Activated CD4-positive, alpha-beta memory T cell treated with anti-CD3 and anti-CD28 coated beads, Interleukin-2, amount 10 ng/mL, durations not matched to agents 7 days and 5 days (primary cell): ENCODE data around the gene FBXL19. TPM values are rescaled to one million over a fixed set of nuclear protein-coding genes. Genes with fewer than 3 reads are reported as not detected.
A peak's percentile ranks its signal among the peaks of the same experiment; 100 is the strongest.

Source experiments
- CTCF ChIA-PET: fragments of 350-600 bp; sonication (Branson Sonifier 250); formaldehyde crosslinking; loops from one replicate; lab custom pipeline; 2021; ENCODE audit warnings: antibody characterized with exemption, inconsistent platforms; lab: Charles Lee
- POLR2A ChIA-PET: fragments of 350-600 bp; sonication (Branson Sonifier 250); formaldehyde crosslinking; loops from one replicate; lab custom pipeline; 2021; ENCODE audit warnings: antibody characterized with exemption; lab: Charles Lee
- DNase-seq: peaks from one replicate; pipeline ENCODE4 v3.0.0-alpha.2; 2020
- H3K27ac Mint-ChIP-seq: one replicate; pipeline ENCODE4 v1.8.0; 2021; ENCODE audit warnings: mild to moderate bottlenecking, mixed read lengths
- H3K27me3 Mint-ChIP-seq: one replicate; pipeline ENCODE4 v1.8.0; 2021; ENCODE audit warnings: mixed read lengths
- H3K36me3 Mint-ChIP-seq: one replicate; pipeline ENCODE4 v1.8.0; 2021; ENCODE audit warnings: low read depth, mixed read lengths
- H3K4me1 Mint-ChIP-seq: one replicate; pipeline ENCODE4 v1.8.0; 2021; ENCODE audit warnings: mixed read lengths
- H3K4me3 Mint-ChIP-seq: one replicate; pipeline ENCODE4 v1.8.0; 2021; ENCODE audit warnings: mild to moderate bottlenecking, mixed read lengths
- H3K9me3 Mint-ChIP-seq: one replicate; pipeline ENCODE4 v1.8.0; 2021; ENCODE audit warnings: mixed read lengths
- total RNA-seq, 2 experiments: library from RNA; stranded (reverse); gene quantifications; one replicate each; pipeline ENCODE4 v1.2.3, GENCODE V29; 2021

Gene FBXL19
- total RNA-seq, 2 experiments from 2014 or later, result 25.8 to 27.2 TPM

DNA sequence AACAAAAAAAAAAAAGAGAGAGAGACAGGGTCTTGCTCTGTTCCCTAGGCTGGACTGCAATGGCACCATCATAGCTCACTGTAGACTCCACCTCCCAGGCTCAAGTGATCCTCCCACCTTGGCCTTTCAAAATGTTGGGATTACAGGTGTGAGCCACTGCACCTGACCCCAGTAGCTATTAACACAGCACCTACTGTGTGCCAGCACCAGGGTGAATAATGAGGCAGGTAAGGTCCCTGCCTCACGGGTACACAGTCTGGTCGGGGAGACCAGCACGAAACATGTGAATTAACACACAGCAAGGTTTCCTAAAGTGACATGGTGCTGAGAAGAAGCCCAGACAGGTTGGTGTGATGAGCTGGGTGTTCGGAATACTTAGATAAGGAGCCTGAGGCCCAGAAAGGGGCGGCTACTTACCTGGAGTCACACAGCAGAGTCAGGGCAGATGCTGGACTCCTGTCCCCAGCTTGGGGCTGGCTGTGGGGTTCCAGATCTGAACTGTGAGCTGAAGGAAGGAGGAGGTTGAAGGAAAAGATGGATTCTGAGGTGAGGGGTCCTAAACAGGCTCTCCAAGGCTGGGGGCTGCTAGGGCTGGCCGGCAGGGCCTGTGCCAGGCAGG lies 10.5 kb upstream of the FBXL19 start:
- CTCF ChIA-PET, result interaction anchor here (0.8 to 2.2 kb wide), 3 partner anchors 11 to 98 kb away, joined by 3 to 10 read pairs (median 5); no protein-coding TSS in a partner anchor
- Mint-ChIP-seq H3K27me3 (no peaks in the 10 kb centered on the region), H3K27ac (no peak overlapping the region), H3K4me1 (peaks cover 3% of the 10 kb centered on the region), H3K9me3 (no peaks in the 10 kb centered on the region), H3K4me3 (no peak overlapping the region), H3K36me3 (no peaks in the 10 kb centered on the region)
- POLR2A ChIA-PET, result interaction anchor here (0.8 kb wide), 1 partner anchor 60 kb away, joined by 3 read pairs; no protein-coding TSS in a partner anchor
- no peak for DNase-seq

DNA sequence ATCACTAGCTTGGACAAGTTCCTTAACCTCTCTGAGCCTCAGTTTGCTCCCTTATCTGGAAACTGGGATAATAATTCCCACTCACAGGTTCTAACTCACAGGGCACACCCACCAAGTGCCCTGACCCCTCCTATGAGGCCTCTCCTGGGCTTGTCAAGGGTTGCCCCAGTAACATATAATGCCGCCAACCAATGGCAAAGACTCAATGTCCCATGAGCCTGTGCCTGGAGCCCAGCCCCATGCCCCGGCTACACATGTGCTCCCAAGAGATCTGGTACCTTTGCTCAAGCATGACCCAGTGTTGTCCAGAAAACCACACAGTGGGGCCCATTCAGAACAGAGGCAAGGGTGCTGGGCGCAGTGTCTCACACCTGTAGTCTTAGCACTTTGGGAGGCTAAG lies 8.5 kb upstream of the FBXL19 start:
- CTCF ChIA-PET, result no interaction called here
- POLR2A ChIA-PET, result no interaction called here
- H3K4me3 Mint-ChIP-seq, result no peak overlapping the region
- H3K27me3 Mint-ChIP-seq, result no peaks in the 10 kb centered on the region
- no peaks in the 10 kb centered on the region for H3K9me3 Mint-ChIP-seq
- H3K4me1 Mint-ChIP-seq, result no peaks in the 10 kb centered on the region
- no peaks in the 10 kb centered on the region for H3K36me3 Mint-ChIP-seq
- DNase-seq, result no peak
- no peak overlapping the region for H3K27ac Mint-ChIP-seq

DNA sequence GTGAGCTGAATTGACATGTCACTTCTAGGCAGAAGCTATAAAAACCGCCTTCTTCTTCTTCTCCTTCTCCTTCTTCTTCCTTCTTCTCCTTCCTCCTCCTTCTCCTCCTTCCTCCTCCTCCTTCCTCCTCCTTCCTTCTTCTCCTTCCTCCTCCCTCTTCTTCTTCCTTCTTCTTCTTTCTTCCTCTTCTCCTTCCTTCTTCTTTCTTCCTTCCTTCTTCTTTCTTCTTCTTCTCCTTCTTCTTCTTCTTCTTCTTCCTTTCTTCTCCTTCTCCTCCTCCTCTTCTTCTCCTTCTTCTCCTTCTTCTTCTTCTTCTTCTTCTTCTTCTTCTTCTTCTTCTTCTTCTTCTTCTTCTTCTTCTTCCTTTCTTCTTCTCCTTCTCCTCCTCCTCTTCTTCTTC lies 4.8 kb upstream of the FBXL19 start:
- H3K4me1 Mint-ChIP-seq, result peaks cover 12% of the 10 kb centered on the region
- H3K36me3 Mint-ChIP-seq, result no peaks in the 10 kb centered on the region
- no peak overlapping the region for H3K27ac Mint-ChIP-seq
- no peak overlapping the region for H3K4me3 Mint-ChIP-seq
- ChIA-PET POLR2A (interaction anchor here (1.8 to 2.6 kb wide), 2 partner anchors 44 to 74 kb away, joined by 5 to 11 read pairs; no protein-coding TSS in a partner anchor), CTCF (interaction anchor here (2.3 to 5.8 kb wide), 2 partner anchors 17 to 74 kb away, joined by 7 to 59 read pairs; no protein-coding TSS in a partner anchor)
- no peaks in the 10 kb centered on the region for H3K27me3 Mint-ChIP-seq
- H3K9me3 Mint-ChIP-seq, result no peaks in the 10 kb centered on the region
- no peak for DNase-seq

DNA sequence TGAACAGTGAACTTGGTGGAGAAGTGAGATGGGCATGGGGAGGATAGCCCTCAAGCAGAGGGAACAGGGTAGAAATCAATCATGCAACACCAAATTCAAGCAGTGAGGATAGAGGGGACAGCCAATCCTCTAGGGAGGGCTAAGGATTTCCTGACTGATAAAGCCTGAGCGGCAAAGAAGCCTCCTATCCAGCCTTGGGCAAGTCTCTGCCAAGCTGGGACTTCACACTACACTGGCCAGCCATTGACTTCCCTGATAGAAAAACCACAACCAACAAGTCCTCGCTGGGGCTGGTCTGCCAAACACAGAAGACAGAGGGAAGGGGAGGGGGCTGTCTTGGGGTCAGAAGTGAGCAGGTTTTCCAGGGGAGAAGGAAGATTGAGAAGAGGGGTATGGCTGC lies 2.5 kb upstream of the FBXL19 start:
- Mint-ChIP-seq H3K4me3 (peak overlapping the region; percentile 17), H3K27me3 (no peaks in the 10 kb centered on the region), H3K36me3 (no peaks in the 10 kb centered on the region), H3K9me3 (no peaks in the 10 kb centered on the region), H3K27ac (no peak overlapping the region), H3K4me1 (peaks cover 18% of the 10 kb centered on the region)
- CTCF ChIA-PET, result interaction anchor here (0.6 to 5.8 kb wide), 2 partner anchors 29 to 77 kb away, joined by 3 to 59 read pairs; no protein-coding TSS in a partner anchor
- POLR2A ChIA-PET, result no interaction called here
- no peak for DNase-seq

DNA sequence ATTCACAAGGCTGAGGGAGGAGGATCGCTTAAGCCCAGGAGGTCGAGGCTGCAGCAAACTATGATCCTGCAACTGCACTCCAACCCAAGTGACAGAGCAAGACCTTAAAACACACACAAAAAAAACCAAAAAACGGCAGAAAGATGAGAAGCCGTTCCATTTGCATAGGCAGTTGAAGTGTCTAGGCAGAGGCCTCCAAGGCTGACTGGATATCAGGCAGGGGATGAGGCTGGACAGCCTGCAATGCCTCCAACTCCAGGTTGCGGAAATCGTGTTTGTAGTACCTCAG lies 2.0 kb upstream of the FBXL19 start:
- Mint-ChIP-seq H3K9me3 (no peaks in the 10 kb centered on the region), H3K27me3 (no peaks in the 10 kb centered on the region), H3K4me3 (peak overlapping the region; percentile 98), H3K4me1 (peaks cover 22% of the 10 kb centered on the region), H3K27ac (peak overlapping the region; percentile 98), H3K36me3 (no peaks in the 10 kb centered on the region)
- POLR2A ChIA-PET, result no interaction called here
- CTCF ChIA-PET, result interaction anchor here (0.6 to 5.8 kb wide), 2 partner anchors 28 to 77 kb away, joined by 3 to 59 read pairs; no protein-coding TSS in a partner anchor
- DNase-seq, result no peak

DNA sequence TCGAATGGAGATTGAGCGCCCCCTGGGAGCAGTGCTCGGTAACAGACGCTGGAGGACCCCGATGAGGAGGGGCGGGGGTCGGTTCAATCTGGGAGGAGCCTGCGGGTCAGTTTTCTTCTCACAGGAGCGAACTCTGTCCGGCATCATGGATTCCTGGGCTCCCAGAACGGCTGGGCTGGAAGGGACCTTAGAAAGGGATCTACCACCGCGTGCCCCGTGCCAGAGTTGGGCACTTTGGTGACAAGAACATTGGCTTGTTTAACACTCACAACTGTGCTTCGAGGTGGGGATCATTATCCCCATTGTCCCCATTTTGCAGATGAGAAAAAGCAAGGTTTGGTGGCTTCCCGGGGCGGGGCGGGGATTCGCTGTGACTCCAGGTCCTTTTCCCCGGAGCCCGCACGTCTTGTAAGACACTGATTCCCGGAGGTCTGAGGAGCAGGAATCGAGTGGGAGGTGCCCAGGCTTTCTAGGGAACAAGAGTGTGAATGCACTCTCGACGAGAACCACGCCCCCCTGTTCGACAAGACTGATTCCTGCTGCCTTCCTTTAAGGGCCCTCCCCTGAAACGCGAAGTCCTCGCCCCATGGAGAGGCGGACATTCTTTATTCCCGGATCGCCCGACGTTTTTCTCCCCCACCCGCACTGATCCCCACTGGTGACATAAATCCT lies 1.5 kb upstream of the FBXL19 start:
- peaks cover 25% of the 10 kb centered on the region for H3K4me1 Mint-ChIP-seq
- H3K36me3 Mint-ChIP-seq, result no peaks in the 10 kb centered on the region
- H3K9me3 Mint-ChIP-seq, result no peaks in the 10 kb centered on the region
- ChIA-PET POLR2A (interaction anchor here (1.0 kb wide), 3 partner anchors 20 to 78 kb away, joined by 3 read pairs; no protein-coding TSS in a partner anchor), CTCF (interaction anchor here (0.6 to 5.8 kb wide), 4 partner anchors 19 to 78 kb away, joined by 3 to 59 read pairs (median 12); no protein-coding TSS in a partner anchor)
- DNase-seq, result peak; percentile 89
- peak overlapping the region; percentile 98 for H3K4me3 Mint-ChIP-seq
- no peaks in the 10 kb centered on the region for H3K27me3 Mint-ChIP-seq
- H3K27ac Mint-ChIP-seq, result peak overlapping the region; percentile 98

DNA sequence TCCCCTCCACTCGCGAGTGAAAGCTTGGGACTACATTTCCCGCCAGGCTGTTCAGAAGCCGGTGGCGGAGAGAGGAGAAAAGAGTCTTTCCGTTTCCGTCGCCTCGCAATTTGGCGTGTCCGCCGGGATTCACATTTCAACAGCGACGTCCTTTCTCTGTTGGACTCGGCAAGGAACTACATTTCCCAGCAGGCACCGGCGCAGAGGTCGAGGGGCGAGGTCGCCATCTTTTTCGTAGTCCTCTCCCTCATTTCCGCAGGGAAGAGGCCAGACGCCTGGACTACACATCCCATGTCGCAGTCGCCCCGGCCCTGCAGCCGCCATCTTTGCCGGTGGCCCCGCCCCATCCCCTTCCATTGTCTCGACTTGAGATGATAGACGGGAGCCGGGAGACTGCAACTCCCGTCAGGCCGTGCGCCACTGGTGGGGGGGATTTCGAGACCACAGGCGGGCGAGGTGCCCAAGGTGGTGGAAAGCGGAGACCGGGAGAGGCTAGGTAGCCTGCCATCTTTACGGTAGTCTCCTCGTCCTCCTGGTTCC lies 882 bp upstream of the FBXL19 start:
- H3K27me3 Mint-ChIP-seq, result no peaks in the 10 kb centered on the region
- CTCF ChIA-PET, result interaction anchor here (0.6 to 1.0 kb wide), 3 partner anchors 20 to 78 kb away, joined by 3 to 19 read pairs (median 4); no protein-coding TSS in a partner anchor
- H3K27ac Mint-ChIP-seq, result peak overlapping the region; percentile 98

DNA sequence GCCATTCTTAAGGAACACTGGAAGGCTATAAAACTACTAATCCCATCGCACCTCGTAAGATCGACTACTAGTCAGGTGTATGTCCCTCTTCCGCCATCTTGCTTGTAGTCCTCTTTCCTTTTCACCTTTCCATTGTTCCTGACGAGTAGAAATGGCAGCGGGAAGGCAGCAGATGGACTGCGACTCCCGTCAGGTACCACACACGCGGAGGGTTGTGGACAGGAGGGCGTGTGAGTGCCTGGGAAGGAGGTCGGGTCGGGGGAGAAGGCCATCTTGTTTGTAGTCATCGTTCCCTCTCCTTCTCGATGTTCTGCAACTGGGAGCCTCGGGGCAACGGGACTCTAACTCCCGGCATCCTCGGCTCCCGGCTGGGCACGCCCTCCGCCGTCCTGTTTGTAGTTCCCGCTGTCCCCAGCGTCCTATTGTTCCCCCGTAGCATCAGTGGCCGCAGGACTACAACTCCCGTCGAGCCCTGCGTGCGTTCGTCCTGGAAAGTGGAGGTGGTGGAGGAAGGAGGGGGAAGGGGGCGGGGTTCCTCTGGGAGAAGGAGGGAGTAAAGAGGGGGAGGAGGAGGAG lies 324 bp upstream of the FBXL19 start:
- ChIA-PET CTCF (no interaction called here), POLR2A (interaction anchor here (1.0 kb wide), 1 partner anchor 110 kb away, joined by 3 read pairs; no protein-coding TSS in a partner anchor)
- peaks cover 25% of the 10 kb centered on the region for H3K4me1 Mint-ChIP-seq
- H3K4me3 Mint-ChIP-seq, result peak overlapping the region; percentile 98
- no peaks in the 10 kb centered on the region for H3K36me3 Mint-ChIP-seq
- peak; percentile 98 for DNase-seq
- H3K27ac Mint-ChIP-seq, result peak overlapping the region; percentile 98
- H3K27me3 Mint-ChIP-seq, result no peaks in the 10 kb centered on the region
- H3K9me3 Mint-ChIP-seq, result no peaks in the 10 kb centered on the region

More for the DNA sequence above, 882 bp upstream of the FBXL19 start:
- Mint-ChIP-seq H3K9me3 (no peaks in the 10 kb centered on the region), H3K36me3 (no peaks in the 10 kb centered on the region), H3K4me1 (peaks cover 25% of the 10 kb centered on the region), H3K4me3 (peak overlapping the region; percentile 98)
- POLR2A ChIA-PET, result interaction anchor here (1.0 kb wide), 3 partner anchors 21 to 78 kb away, joined by 3 read pairs; no protein-coding TSS in a partner anchor
- DNase-seq, result peak; percentile 100

DNA sequence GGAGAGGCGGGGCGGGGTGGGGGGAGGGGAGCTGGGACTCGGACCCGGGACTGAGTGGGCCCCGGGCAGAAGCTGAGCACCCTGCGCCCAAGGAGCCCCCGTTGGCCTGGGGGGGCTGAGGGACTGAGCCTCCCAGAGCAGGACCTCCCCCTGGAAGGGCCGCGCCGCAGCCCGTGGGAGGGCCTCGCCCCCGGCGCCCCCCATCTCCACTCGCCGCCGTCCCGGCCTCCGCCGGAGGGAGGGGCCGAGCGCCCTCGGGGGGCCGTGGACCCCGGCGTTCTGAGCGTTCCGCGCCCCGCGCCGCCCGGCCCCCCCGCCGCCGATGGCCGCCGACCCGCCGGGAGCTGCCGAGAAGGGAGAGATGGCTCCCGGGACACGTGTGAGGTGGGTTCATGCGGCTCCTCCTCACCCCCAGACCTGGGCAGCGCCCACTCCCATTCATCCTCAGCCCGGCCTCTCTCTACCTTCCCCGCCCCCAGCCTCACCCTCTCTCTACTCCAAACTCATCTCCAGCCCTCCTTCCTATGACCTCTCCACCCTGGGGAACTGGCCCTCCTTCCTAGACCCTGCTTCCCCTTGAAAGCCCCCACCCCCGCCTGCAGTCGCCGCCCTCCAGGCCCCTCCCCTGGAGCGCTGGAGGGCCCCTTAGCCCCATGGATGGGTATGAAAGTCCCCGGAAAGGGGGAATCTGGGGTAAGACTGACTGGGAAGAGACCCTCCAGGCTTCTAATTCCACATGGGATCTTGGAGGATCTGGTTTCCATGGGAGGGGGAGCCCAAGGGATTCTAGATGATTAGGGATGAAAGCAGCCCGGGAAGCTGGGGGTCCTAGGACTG lies 922 bp downstream of the FBXL19 start:
- peak overlapping the region; percentile 69 for H3K4me3 Mint-ChIP-seq
- H3K9me3 Mint-ChIP-seq, result no peaks in the 10 kb centered on the region
- H3K27ac Mint-ChIP-seq, result no peak overlapping the region
- POLR2A ChIA-PET, result interaction anchor here (1.0 to 1.1 kb wide), 3 partner anchors 11 to 112 kb away, joined by 3 read pairs; no protein-coding TSS in a partner anchor
- H3K36me3 Mint-ChIP-seq, result no peaks in the 10 kb centered on the region
- H3K4me1 Mint-ChIP-seq, result peaks cover 25% of the 10 kb centered on the region
- CTCF ChIA-PET, result interaction anchor here (3.8 kb wide), 1 partner anchor 17 kb away, joined by 19 read pairs; no protein-coding TSS in a partner anchor
- no peaks in the 10 kb centered on the region for H3K27me3 Mint-ChIP-seq
- DNase-seq, result no peak

DNA sequence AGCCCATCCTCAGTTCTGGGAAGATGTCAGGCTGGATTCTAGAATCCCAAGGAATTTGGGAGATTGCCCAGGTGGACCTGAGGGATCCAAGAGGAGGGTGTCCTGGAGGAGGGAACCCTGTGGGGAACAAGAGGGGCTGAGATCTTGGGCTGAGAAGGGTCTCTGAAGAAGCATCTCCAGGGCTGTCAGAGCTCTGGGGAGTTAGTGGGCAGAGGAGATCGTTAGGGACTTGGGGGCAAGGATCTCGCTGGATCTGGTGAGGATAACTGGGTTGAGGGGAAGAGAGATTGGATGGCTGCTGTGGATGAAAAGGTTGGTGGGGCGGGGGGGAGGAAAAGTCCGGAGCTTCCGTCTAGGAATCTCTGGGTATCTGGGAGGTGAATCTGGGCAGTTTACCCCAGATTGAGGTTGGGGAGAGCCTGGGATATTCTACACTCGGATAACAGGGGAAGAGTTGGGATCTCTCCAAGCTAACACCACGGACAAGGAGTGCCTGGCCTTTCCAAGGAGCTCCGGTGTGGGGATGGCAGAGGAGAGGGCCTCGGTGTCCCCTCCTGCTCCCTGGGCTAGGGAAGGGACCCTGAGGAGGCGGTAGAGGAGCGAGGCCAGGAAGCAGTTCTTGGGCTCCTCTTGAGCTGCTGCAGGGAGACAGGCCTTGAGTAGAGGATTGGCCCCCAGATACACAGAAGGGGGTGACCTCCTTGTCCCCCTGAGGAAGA lies 1.7 kb downstream of the FBXL19 start:
- CTCF ChIA-PET, result interaction anchor here (3.8 kb wide), 1 partner anchor 16 kb away, joined by 19 read pairs; no protein-coding TSS in a partner anchor
- H3K27me3 Mint-ChIP-seq, result no peaks in the 10 kb centered on the region

DNA sequence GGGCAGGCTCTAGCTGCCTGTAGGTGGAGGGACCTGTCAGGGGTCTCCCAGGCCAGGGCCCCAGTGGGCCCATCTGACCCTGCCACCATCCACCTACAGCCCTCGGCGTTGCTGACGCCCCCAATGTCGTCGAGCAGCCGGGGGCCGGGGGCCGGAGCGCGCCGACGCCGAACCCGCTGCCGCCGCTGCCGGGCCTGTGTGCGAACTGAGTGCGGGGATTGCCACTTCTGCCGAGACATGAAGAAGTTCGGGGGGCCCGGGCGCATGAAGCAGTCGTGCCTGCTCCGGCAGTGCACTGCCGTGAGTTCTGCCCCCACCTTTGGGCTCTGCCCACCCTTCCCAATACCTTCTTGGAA lies 2.2 kb downstream of the FBXL19 start:
- no peaks in the 10 kb centered on the region for H3K9me3 Mint-ChIP-seq
- no peak overlapping the region for H3K27ac Mint-ChIP-seq
- no peaks in the 10 kb centered on the region for H3K36me3 Mint-ChIP-seq
- POLR2A ChIA-PET, result no interaction called here
- H3K27me3 Mint-ChIP-seq, result no peaks in the 10 kb centered on the region
- H3K4me1 Mint-ChIP-seq, result peaks cover 25% of the 10 kb centered on the region
- CTCF ChIA-PET, result interaction anchor here (3.8 kb wide), 1 partner anchor 15 kb away, joined by 19 read pairs; no protein-coding TSS in a partner anchor
- no peak for DNase-seq
- H3K4me3 Mint-ChIP-seq, result no peak overlapping the region

More for the DNA sequence above, 1.7 kb downstream of the FBXL19 start:
- H3K36me3 Mint-ChIP-seq, result no peaks in the 10 kb centered on the region
- H3K27ac Mint-ChIP-seq, result peak overlapping the region; percentile 32
- H3K9me3 Mint-ChIP-seq, result no peaks in the 10 kb centered on the region
- DNase-seq, result no peak
- peak overlapping the region; percentile 69 for H3K4me3 Mint-ChIP-seq
- POLR2A ChIA-PET, result interaction anchor here (1.1 kb wide), 2 partner anchors 10 to 23 kb away, joined by 3 read pairs; no protein-coding TSS in a partner anchor
- H3K4me1 Mint-ChIP-seq, result peaks cover 25% of the 10 kb centered on the region
